WTC11 (cell line): ENCODE data around the gene SLC12A4. TPM values are rescaled to one million over a fixed set of nuclear protein-coding genes. Genes with fewer than 3 reads are reported as not detected.

Source experiments
- ATAC-seq: fragments of 200-7000 bp; cut with Tn5 transposase; 2 replicates; pipeline ENCODE4 v1.10.0; 2021; ENCODE audit warnings: mild to moderate bottlenecking, moderate library complexity
- CTCF ChIA-PET: fragments of 300-600 bp; sonication (Branson Sonifier 250); formaldehyde crosslinking; loops from one replicate; lab custom pipeline; 2021; ENCODE audit warnings: antibody characterized with exemption; lab: Charles Lee
- POLR2A ChIA-PET: fragments of 350-600 bp; sonication (Branson Sonifier 250); formaldehyde crosslinking; loops from one replicate; lab custom pipeline; 2021; ENCODE audit warnings: antibody characterized with exemption; lab: Charles Lee
- DNase-seq: peaks from one replicate; pipeline ENCODE4 v3.0.0; 2021; ENCODE audit warnings: low spot score
- H3K27ac Mint-ChIP-seq: 2 replicates; pipeline ENCODE4 v1.8.0; 2021; ENCODE audit warnings: mixed read lengths
- H3K27me3 Mint-ChIP-seq: 2 replicates; pipeline ENCODE4 v1.8.0; 2021; ENCODE audit warnings: low read depth, mild to moderate bottlenecking, moderate library complexity, mixed read lengths
- H3K36me3 Mint-ChIP-seq: 2 replicates; pipeline ENCODE4 v1.8.0; 2021; ENCODE audit warnings: mixed read lengths
- H3K4me1 Mint-ChIP-seq: 2 replicates; pipeline ENCODE4 v1.8.0; 2022; ENCODE audit warnings: mixed read lengths
- H3K4me3 Mint-ChIP-seq: 2 replicates; pipeline ENCODE4 v1.8.0; 2021; ENCODE audit warnings: mild to moderate bottlenecking, moderate library complexity, mixed read lengths
- H3K9me3 Mint-ChIP-seq: 2 replicates; pipeline ENCODE4 v1.8.0; 2021; ENCODE audit warnings: mixed read lengths
- ATF6 ChIP-seq: sonication (generic); formaldehyde crosslinking; IDR thresholded peaks from 2 replicates; pipeline ENCODE4 v1.8.1; 2023; ENCODE audit warnings: mild to moderate bottlenecking, missing genetic modification reagents
- CDX4 ChIP-seq: fragments of 250-450 bp; sonication (Bioruptor Pico); IDR thresholded peaks from 2 replicates; pipeline ENCODE4 v1.9.0; 2021; ENCODE audit warnings: moderate library complexity, mild to moderate bottlenecking, inconsistent platforms, borderline replicate concordance
- FOXP4 ChIP-seq: sonication (generic); formaldehyde crosslinking; IDR thresholded peaks from 2 replicates; pipeline ENCODE4 v1.8.0; 2022; ENCODE audit warnings: mild to moderate bottlenecking, missing genetic modification reagents
- GTF2I ChIP-seq: fragments of 250-450 bp; sonication (Bioruptor Pico); conservative IDR thresholded peaks from 2 replicates; pipeline ENCODE4 v1.4.0; 2021; ENCODE audit warnings: mild to moderate bottlenecking
- HMGA2 ChIP-seq: fragments of 250-450 bp; sonication (Bioruptor Pico); IDR thresholded peaks from 2 replicates; pipeline ENCODE4 v1.4.0; 2021; ENCODE audit warnings: mild to moderate bottlenecking, moderate library complexity
- IRF2 ChIP-seq: sonication (generic); formaldehyde crosslinking; IDR thresholded peaks from 2 replicates; pipeline ENCODE4 v1.8.0; 2022; ENCODE audit warnings: low read depth, missing genetic modification reagents, borderline replicate concordance
- KAT7 ChIP-seq: sonication (generic); formaldehyde crosslinking; IDR thresholded peaks from 2 replicates; pipeline ENCODE4 v1.8.1; 2023; ENCODE audit warnings: missing genetic modification reagents, mild to moderate bottlenecking, borderline replicate concordance
- NFE2L1 ChIP-seq: sonication (generic); formaldehyde crosslinking; IDR thresholded peaks from 2 replicates; pipeline ENCODE4 v1.8.1; 2023; ENCODE audit warnings: missing genetic modification reagents
- NFYB ChIP-seq: sonication (generic); formaldehyde crosslinking; conservative IDR thresholded peaks from 2 replicates; pipeline ENCODE4 v1.8.0; 2022; ENCODE audit warnings: low read depth, missing genetic modification reagents
- PRDM15 ChIP-seq: sonication (generic); formaldehyde crosslinking; IDR thresholded peaks from 2 replicates; pipeline ENCODE4 v1.8.0; 2022; ENCODE audit warnings: missing genetic modification reagents
- RELA ChIP-seq: sonication (generic); formaldehyde crosslinking; IDR thresholded peaks from 2 replicates; pipeline ENCODE4 v1.8.1; 2022; ENCODE audit warnings: missing genetic modification reagents, mild to moderate bottlenecking, borderline replicate concordance
- STAT6 ChIP-seq: sonication (generic); formaldehyde crosslinking; conservative IDR thresholded peaks from 2 replicates; pipeline ENCODE4 v1.8.1; 2023; ENCODE audit warnings: mild to moderate bottlenecking, low read depth, missing genetic modification reagents, moderate library complexity
- TEAD1 ChIP-seq: sonication (generic); formaldehyde crosslinking; IDR thresholded peaks from 2 replicates; pipeline ENCODE4 v1.8.0; 2022; ENCODE audit warnings: mild to moderate bottlenecking, missing genetic modification reagents
- TEAD4 ChIP-seq: sonication (generic); formaldehyde crosslinking; IDR thresholded peaks from 2 replicates; pipeline ENCODE4 v1.8.0; 2022; ENCODE audit warnings: mild to moderate bottlenecking, missing genetic modification reagents
- TP53 ChIP-seq: sonication (generic); formaldehyde crosslinking; IDR thresholded peaks from 2 replicates; pipeline ENCODE4 v1.8.1; 2023; ENCODE audit warnings: mild to moderate bottlenecking, missing genetic modification reagents
- ZNF219 ChIP-seq: sonication (generic); formaldehyde crosslinking; IDR thresholded peaks from 2 replicates; pipeline ENCODE4 v1.8.0; 2023; ENCODE audit warnings: missing genetic modification reagents, mild to moderate bottlenecking, borderline replicate concordance
- ZNF263 ChIP-seq: sonication (generic); formaldehyde crosslinking; IDR thresholded peaks from 2 replicates; pipeline ENCODE4 v1.8.1; 2022; ENCODE audit warnings: low read depth, mild to moderate bottlenecking, moderate library complexity, missing genetic modification reagents
- ZNF281 ChIP-seq: sonication (generic); formaldehyde crosslinking; IDR thresholded peaks from 2 replicates; pipeline ENCODE4 v1.8.0; 2023; ENCODE audit warnings: mild to moderate bottlenecking, missing genetic modification reagents
- ZNF416 ChIP-seq: fragments of 250-450 bp; sonication (Bioruptor Pico); IDR thresholded peaks from 2 replicates; pipeline ENCODE4 v1.9.0; 2021; ENCODE audit warnings: mild to moderate bottlenecking, inconsistent platforms
- total RNA-seq: library from RNA; stranded (reverse); gene quantifications from 3 replicates; pipeline ENCODE4 v1.2.3, GENCODE V29; 2021

The SLC12A4 gene
- total RNA-seq, 1 experiment from 2014 or later, result 94.1 TPM

GRCh38 chr16:67961551-67961957, 6.9 kb downstream of the SLC12A4 start (continued):
- no peak for TF ChIP-seq ZNF219
- no peak for TF ChIP-seq NFYB (CRISPR knock-in tag)
- TF ChIP-seq CDX4 (CRISPR knock-in tag), result no peak
- no peak for TF ChIP-seq GTF2I (CRISPR knock-in tag)

- no peak for DNase-seq
- ChIA-PET CTCF (interaction anchor here (0.5 to 1.2 kb wide), 3 partner anchors 53 to 641 kb away, joined by 3 read pairs; no protein-coding TSS in a partner anchor), POLR2A (no interaction called here)
- Mint-ChIP-seq H3K9me3 (no peaks in the 10 kb centered on the region), H3K4me1 (peaks cover 7% of the 10 kb centered on the region), H3K27ac (no peak overlapping the region; the same call in 1 of the 2 replicates), H3K36me3 (peaks cover 57% of the 10 kb centered on the region), H3K27me3 (no peaks in the 10 kb centered on the region), H3K4me3 (no peak overlapping the region)
- TF ChIP-seq PRDM15 (CRISPR knock-in tag) (no peak), STAT6 (CRISPR knock-in tag) (no peak), NFE2L1 (CRISPR knock-in tag) (no peak), IRF2 (CRISPR knock-in tag) (no peak), RELA (CRISPR knock-in tag) (no peak), ZNF416 (CRISPR knock-in tag) (no peak), ZNF263 (CRISPR knock-in tag) (no peak), TP53 (CRISPR knock-in tag) (no peak), KAT7 (CRISPR knock-in tag) (no peak)
- ATAC-seq, result no peak
Measured at GRCh38 chr16:67959536-67960329, 8.7 kb downstream of the SLC12A4 start.

GRCh38 chr16:67957622-67958021, 10.8 kb downstream of the SLC12A4 start:
- Mint-ChIP-seq H3K27ac (no peak overlapping the region), H3K4me1 (no peaks in the 10 kb centered on the region), H3K9me3 (no peaks in the 10 kb centered on the region), H3K27me3 (no peaks in the 10 kb centered on the region), H3K36me3 (peaks cover 65% of the 10 kb centered on the region), H3K4me3 (no peak overlapping the region)
- CTCF ChIA-PET, result interaction anchor here (0.7 kb wide), 1 partner anchor 15 kb away, joined by 4 read pairs; no protein-coding TSS in a partner anchor
- POLR2A ChIA-PET, result no interaction called here
- DNase-seq (no peak), ATAC-seq (no peak)
- no peak for TF ChIP-seq ZNF281 (CRISPR knock-in tag)
- TF ChIP-seq ATF6, result no peak
- no peak for TF ChIP-seq TEAD4 (CRISPR knock-in tag)
- no peak for TF ChIP-seq GTF2I (CRISPR knock-in tag)
- no peak for TF ChIP-seq TEAD1
- TF ChIP-seq FOXP4 (CRISPR knock-in tag), result no peak
- no peak for TF ChIP-seq HMGA2 (CRISPR knock-in tag)
